Measurements from ENCODE around the gene APOBEC3H.

The APOBEC3H gene

DNA sequence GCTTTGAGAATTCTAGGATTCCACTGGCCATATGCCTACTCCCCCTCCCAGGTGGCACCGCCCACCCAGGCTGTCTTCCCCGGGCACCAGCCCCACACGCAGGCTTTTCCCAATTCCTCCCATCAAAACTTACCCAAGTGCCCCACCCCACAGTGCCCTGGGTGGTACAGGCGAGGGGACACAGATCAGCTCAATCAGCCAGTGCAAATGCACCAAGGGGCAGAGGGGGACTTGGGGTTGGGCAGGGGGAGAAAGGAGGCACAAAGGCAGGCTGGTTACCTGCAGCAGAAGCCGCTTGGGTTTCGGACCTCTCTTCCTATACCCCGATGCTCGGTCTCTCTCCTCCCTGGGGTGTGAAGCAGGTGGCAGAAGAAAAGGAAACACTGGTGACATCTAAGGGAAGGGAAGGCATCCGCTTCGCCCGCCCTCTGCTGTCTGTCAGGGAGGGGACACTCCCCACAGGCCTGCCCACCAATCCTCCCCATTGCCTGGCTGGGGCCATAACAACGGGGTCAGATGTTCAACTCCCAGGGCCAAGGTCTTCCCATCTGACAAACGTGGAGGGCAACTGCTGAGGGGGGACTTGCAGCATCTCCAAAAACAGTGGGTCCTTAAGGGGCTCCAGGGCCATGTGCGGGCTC lies 41.4 kb downstream of the APOBEC3H start:
- no peak for DNase-seq

DNA sequence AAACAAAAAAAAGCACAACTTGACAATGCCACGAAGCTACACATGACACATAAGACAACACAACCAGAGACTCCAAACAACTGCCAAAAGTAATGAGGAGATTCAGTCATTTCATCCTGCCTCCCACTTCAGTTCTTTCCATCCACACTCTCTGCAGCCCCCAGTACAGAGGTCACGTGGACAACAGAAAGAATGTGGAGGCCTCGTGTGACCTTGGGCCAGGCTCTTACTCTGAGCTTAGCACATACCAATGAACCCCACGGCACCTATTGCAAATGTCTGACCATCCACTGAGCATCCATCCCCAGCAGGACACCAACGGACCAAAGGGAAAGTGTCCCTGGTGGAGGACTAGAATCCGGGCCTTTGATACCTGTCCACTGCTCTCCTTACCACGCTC lies 42.9 kb downstream of the APOBEC3H start:
- no peak for DNase-seq

DNA sequence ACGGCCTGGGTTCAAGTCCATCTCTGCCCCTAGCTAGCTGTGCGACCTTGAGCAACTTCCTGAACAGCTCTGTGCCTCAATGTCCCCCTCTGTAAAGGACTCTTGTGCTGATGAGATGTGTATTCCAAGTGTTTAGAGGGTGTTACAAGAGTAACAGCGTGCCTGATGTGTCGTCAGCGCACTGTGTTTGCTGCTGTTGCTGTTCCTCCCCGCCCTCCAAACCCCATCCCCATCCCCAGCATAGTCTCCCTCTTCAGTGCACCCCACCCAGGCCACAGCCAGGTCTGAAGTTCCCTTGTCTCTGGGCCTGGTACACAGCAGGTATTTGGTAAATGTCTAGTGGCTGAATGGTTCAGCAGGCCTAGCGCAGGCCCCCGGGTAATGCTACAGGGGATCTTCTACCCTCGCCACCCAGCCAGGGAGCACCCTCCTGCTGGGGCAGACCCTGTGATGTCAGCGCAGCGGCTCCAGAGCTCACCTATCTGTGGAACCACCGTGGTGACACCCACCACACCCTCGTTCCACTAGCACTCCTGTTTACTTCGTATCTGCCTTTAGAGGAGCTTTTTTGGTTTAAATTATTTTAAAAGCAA lies 45.1 kb downstream of the APOBEC3H start:
- DNase-seq = no peak

DNA sequence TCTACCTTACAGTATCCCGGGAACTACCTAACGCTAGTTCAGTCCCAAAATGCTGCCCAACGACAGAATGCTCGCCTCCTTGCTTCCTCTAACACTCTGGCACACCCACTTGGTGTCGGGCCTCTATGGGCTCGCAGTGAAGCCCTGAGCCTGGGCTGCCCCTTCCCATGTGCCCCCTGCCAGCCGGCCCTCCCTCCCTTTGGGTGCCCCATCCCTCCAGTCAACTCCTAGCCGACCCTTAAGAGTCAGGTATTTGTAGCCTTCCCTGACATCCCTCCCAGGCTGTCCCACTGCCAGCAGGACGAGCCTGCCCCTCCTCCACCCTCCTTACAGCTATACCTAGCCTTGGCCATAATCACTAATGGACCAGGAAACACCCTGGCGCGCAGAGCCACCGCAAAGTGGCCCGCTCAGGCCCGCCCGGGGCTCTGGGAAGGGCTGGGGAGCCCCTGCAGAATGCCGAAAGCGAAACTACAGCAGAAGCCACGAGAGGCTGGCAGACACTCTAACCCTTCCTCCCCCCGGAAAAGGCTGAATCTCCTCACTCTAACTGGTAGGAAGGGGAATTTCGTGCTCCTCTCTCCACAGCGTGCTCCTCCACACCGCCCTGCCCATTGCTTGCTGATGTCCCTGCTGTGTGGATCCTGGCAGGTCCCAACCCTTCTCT lies 47.2 kb downstream of the APOBEC3H start:
- DNase-seq = peak; percentile 48

DNA sequence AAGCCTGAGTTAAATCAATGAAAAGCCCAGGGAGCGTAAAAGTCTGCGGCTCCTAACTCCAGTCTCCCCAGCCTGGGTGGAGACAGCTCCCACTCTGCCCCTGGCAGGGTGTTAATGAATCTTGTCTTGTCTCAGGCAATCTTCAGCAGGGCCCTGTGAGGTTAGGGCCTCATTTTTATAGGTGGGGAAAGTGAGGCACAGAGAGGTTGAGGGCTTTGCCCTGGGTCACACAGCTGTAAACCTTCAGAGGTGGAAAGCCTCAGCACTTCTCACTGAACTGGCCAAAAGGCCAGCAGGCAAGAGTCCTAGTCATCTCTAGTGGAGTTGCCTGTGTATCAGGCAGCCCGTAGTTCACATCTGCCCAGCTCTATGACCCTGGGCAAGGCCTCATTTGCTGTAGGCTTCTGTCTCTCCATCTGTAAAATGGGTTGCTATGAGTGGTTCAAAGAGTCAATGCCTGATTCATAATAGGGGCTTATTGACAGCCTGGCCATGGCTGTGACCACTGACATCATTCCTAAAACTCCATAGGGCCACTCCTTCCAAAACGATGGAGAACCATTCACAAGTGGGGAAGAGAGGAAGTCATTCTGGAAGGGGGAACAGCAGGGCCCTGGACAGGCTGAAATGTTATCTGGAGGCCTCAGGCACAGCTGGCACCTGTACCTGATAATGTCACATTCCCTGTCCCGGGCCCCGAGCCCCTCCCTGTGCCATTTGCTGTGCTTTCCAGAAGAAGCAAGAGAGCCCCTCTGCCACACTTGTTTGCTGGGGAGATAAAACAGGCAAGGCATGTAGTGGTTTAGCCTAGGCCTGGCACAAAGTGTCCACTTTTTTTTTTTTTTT lies 49.4 kb downstream of the APOBEC3H start:
- DNase-seq = no peak

DNA sequence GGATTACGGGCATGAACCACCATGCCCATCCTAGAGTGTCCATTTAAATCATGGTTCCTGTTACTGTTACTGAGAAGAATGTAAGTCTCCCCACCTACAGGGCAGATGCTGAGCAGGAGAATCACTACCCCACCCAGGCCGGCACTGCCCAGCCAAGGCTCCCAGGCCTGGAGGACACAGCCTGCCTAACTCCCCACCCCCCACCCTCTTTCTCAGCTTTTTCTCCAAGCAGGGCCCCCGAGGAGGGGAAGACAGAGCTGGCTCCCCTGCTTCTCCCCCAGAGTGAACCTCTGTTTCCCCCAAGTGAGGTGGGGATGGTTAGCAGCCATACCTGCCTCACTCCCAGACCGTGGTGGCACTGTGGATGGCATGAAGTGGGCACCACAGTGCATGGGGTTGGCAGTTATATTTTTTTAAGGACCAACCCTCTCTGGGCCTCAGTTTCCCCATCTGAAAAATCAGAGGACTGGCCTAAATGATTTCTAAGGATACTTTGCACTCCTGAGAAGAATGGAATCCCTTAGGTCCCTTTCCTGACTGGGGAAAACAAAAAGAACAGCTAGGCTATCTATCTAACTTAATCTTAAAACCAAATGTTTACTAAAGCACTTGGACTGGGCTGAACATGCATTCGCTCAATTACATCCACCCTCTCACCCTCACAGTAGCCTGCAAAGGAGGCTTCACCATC lies 50.4 kb downstream of the APOBEC3H start:
- no peak for DNase-seq

DNA sequence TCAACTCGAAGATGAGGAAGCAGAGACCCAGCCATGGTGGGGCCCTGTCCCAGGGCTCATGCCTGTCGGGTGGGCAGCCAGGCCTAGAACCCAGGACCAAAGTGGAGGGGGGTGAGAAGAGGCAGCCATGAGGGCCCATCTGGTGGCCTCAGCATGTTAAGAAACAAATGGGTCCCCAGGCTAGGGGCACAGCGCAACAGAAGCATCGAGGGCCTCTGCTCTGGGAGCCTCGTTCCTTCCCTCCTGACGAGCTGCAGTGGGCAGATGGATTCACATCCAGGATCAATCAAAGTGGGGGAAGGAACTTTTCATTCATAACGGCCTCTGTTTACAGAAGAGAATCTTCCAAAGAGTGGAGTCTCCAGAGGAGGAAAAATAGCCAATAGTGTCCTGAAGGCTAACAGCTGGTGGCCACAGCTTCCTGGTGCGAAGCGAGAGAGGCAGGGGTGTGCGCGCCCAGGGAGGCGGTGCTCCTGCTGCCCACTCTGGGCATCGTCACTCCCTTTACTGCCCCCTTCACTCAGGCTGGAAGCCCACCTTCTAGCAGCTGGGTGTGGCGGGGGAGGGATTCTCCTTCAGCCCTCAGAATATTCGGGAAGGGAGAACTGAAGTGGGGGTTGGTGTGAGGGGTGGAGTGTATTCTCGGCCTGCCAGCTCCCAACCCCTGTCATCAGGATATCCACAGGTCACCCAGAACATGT lies 51.1 kb downstream of the APOBEC3H start:
- DNase-seq = no peak

DNA sequence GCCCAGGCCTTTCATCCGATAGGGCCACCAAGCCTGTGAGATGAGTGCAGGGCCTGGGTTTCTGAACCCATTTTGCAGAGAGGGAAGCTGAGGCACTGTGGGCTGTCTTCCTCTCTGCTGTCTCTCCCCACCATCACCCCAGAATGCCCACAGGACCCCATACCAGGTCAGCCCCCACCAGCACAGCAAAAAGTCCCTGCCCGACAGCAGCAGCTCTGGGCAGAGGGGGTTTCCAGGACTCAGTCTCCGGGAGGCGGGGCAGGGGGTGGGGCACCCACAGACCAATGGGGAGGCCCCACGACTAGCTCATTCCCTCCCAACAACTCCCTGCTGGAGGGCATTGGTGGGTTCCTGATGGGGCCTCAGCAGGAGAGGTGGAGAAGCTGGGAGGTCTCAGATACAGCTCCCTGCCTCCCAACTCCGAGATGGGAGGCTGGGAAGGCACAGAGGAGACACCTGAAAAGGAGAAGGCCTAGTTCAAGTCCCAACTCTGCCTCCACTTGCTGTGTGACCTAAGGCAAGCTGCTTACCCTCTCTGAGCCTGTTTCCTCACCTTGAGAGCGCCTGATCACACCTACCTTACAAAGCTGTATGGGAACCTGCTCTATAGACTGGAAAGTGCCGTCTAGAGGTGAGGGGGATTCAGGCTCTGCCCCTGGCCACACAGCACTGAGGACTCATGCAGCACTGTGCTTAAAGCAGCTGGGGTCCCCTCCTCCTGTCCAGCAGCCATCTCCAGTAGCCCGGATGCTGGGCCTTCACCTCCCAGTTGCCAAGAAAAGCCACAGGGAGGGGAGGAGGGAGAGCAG lies 51.9 kb downstream of the APOBEC3H start:
- peak; percentile 12 for DNase-seq

DNA sequence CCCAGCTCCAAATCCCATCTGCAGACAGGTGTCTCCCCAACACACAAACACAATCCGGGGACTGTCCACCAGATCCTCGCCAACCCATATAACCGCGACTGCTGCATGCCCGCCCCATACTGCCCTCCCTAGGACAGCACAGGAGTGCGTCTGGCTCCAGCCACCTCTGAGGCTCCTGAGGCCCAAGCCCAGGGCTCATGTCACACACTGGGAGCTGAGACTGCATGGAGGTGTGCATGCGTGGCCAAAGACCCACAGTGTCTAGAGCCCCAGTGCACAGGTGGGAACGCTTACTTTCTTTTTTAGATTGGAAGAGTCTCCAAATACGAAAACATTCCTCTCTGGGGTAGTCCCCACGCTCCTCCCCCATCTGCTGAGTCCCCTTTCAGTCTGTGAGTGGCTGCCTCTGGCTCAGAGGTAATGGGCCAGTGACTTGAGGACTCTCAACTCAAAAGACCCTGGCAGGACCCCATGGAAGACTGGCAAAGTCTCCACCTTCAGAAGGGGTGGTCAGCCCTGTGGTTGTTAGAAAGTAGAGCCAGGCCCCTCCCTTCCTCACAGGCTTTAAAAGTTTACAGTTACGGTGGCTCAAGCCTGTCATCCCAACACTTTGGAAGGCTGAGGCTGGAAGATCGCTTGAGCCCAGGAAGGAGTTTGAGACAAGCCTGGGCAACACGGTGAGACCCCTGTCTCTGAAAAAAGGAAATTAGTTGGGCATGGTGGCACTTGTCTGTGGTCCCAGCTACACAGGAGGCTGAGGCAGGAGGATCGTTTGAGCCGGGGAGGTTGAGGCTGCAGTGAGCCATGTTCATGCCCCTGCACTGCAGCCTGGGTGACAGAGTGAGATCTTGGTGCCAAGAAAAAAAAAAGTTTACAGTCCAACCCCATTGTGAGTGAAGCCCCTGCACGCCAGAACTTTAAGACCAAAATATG lies 53.1 kb downstream of the APOBEC3H start:
- DNase-seq = no peak

DNA sequence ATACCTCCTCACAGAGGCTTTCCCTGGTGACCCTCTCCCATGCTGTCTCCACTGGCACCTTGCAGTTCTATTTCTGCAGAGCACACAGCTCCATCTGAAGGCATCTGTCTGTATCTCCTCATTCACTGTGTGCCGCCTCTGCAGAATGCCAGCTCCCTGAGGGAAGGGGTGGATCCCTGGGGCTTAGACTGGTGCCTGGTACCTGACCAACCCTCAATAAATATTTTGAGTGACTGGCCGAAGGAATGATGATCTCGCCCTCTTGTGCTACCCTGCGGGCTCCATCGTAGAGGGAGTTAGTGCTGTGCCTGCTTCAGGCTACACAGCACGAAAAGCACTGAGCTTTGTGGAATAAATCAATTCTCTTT lies 53.8 kb downstream of the APOBEC3H start:
- DNase-seq = no peak

DNA sequence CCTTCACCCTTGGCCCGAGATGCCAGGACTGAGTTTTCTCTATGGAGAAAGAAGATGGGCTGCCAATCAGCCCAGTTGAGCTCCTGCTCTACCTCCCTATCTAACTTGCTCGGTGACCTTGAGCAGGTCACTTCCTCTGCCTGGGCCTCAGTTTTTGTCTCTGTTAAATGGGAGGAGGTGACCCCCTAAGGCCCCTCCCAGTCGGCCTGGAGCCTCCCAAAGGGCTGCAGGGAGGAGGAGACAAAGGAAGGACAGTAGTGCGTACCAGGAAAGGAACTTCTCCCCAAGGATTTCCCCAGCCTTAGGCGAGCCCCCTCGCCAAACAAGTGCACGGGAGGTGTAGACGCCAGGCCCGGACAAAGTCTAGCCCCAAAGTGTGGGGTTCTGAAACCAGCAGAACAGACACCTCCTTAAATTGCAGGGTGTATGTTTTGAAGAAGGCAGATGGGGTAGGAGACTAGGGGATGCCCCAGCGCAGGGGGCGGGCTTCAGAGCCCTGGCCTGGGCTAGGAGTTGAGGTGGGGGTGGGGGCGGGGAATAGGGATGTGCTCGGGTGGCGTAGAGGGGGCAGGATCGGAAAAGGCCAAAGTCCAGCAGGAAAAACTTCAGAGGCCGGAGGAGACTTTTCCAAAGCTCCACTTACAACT lies 54.4 kb downstream of the APOBEC3H start:
- no peak for DNase-seq

DNA sequence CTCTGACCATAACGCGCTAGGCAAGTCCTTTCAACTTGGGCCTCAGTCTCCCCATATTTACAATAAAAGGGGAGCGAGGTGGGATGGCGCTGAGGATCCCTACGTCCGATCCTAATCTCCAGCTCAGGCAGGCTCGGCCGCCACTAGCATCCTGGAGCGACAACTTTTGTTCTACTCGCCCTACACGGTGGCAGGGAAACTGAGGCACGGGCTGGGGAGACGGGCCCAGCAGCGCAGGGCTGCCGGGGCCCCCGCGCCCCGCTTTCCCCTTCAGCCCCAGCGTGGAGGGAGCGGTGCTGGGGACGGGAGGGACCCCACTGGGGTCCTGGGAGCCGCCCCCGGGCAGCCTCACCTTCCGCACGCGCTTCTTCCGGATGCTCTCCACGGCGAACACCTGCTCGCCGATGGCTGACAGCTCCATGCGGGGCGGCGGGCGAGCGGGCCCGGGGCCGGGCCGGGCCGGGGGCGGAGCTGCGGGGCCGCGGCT lies 55.0 kb downstream of the APOBEC3H start:
- DNase-seq = no peak

DNA sequence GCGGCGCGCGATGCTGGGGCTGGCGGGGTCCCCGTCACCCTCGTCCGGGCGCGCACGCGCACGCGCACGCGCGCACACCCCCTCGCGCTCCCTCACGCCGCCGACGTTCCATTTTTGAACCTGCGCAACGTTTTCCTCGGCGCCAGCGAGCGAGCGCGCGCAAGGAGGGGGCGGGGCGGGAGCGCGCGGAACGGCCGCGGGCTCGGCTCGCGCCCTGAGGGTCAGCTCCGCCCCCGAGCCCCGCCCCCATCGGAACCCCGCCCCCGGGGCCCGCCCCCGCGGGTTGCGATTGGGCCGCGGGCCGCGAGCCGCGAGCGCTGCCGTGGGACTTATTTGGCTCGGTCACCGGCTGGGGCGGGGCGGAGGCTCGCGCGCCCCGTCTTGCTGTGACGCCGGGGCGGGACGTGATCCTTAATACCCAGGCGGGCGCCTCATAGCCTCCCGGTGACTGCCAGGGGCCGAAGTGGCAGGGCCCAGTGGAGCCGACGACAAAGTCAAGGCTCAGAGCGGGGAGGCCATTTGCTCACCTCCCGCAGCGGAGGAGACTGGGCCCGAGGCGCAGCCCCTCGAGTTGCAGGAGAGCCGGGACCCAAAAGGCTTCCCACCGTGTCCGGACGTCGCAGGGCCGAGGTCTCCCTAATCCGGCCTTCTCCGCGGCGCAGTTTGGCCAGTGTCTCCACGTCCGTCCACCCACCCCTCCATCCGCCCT lies 55.6 kb downstream of the APOBEC3H start, which contains the start of gene CBX7:
Gene CBX7, minus strand, starts transcription at position 170 of the 709 bp plus-strand sequence. CDS start 236 bp downstream, outside the sequence.
- peak; percentile 90 for DNase-seq

DNA sequence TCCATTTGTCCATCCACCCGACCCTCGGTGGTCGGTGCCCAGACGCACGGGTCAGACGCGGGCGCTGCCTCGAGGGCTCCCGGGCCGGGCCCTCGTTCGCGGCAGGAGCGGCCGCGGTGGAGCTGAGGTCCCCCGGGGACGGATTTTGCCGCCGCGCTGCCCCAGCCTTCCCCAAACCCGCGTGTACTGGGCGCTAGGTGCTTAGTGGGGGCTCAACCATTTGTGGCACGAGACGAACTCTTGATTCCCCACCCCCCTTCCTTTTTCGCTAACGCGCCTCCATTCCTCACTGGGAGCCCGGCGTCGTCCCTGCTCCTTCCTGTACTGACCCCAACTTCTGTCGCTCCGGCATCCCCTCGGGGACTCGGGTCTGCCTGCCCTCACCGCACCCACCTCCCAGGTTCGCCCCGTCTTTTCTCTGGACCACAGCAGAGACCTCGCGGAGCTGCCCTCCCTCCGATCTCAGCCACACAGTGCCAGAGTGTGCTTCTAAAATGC lies 56.2 kb downstream of the APOBEC3H start:
- no peak for DNase-seq

Data from fibroblast of skin of scalp (primary cell).